GM12873 (cell line): ENCODE data around the gene SP1.

Experiments used
- TF ChIP-seq, protein P1 (sequence below): IDR thresholded peaks from 2 replicates; pipeline ENCODE4 v1.5.1; 2012; ENCODE audit warnings: low read depth, mild to moderate bottlenecking, moderate library complexity, low read length, control low read depth; ENCODE audit not compliant: insufficient read depth; ENCODE audit errors: missing control alignments

The SP1 gene

DNA sequence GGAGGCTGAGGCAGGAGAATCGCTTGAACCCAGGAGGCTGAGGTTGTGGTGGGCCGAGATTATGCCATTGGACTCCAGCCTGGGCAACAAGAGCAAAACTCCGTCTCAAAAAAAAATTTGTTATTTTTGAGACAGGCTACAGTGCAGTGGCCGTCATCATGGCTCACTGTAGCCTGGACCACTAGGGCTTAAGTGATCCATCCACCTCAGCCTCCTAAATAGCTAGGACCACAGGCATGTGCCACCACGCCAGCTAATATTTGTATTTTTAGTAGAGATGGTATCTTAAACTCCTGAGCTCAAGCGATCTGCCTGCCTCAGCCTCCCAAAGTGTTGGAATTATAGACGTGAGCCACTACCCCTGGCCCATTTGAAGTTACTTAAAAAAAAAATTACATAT lies 71.0 kb downstream of the SP1 start:
- TF ChIP-seq, protein P1, sequence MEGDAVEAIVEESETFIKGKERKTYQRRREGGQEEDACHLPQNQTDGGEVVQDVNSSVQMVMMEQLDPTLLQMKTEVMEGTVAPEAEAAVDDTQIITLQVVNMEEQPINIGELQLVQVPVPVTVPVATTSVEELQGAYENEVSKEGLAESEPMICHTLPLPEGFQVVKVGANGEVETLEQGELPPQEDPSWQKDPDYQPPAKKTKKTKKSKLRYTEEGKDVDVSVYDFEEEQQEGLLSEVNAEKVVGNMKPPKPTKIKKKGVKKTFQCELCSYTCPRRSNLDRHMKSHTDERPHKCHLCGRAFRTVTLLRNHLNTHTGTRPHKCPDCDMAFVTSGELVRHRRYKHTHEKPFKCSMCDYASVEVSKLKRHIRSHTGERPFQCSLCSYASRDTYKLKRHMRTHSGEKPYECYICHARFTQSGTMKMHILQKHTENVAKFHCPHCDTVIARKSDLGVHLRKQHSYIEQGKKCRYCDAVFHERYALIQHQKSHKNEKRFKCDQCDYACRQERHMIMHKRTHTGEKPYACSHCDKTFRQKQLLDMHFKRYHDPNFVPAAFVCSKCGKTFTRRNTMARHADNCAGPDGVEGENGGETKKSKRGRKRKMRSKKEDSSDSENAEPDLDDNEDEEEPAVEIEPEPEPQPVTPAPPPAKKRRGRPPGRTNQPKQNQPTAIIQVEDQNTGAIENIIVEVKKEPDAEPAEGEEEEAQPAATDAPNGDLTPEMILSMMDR = no peak

DNA sequence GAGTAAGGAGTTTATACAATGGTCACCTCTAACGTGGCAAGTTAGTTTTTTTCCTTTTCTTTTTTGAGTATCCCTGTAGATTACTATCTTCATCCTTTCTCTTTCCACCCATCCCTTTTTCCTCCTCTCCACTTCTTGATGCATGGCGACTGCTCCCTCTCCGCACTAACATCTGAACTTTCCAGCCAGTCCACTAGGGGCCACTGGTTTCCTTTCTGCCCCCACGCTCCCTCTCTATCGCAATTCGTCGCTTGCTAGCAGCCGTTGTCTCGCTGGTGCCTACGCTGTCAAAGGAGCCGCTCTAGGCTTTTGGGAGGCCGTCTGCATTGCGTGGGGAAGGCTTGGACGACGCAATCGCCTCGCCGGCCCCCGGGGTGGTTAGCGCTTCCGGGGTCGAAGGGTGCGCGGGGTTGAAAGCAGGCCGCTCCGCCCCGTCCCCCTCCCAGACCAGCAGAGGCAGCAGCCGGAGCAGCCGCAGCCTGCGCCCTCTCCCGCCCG lies 71.7 kb downstream of the SP1 start, which contains the start of gene PCBP2:
Gene PCBP2 (plus strand): TSS at position 442 of the 498 bp plus-strand sequence. CDS start 2,699 bp downstream, outside the sequence.
- TF ChIP-seq, protein P1 = peak; percentile 84

- TF ChIP-seq, protein P1 = peak; percentile 30
Observed at GRCh38 chr12:53452159-53453077, 72.4 kb downstream of the SP1 start.

GRCh38 chr12:53453953-53454640 lies 74.1 kb downstream of the SP1 start:
- TF ChIP-seq, protein P1 = no peak

DNA sequence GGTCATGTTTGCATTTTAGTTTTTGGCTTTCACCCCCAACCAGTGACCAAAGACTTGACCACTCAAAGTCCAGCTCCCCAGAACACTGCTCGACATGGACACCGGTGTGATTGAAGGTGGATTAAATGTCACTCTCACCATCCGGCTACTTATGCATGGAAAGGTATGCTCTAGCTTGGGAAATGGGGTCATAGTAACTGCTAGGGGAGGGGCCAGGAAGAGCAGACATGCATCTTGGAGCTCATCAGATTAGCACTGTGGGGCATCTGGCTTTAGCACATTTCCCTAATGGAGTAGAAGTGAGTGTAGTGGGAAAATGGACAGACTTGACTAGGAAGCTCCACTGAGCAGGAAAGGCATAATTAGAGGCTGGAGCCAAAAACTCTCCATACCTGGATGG lies 74.7 kb downstream of the SP1 start:
- TF ChIP-seq, protein P1 = no peak

GRCh38 chr12:53456654-53457366 lies 76.8 kb downstream of the SP1 start:
- TF ChIP-seq, protein P1 = no peak
